K562 (cell line): ENCODE data around the gene TPI1. TPM values are rescaled to one million over a fixed set of nuclear protein-coding genes. Genes with fewer than 3 reads are reported as not detected.
A peak's percentile ranks its signal among the peaks of the same experiment; 100 is the strongest.

Experiments used
- ATAC-seq: fragments of 200-7000 bp; cut with Tn5 transposase; 3 replicates; pipeline ENCODE4 v1.9.1; 2020; ENCODE audit warnings: moderate library complexity
- BruUV-seq: library from RNA; stranded (reverse); fragments of 400-500 nt; replicated peaks from 2 replicates; lab custom pipeline; 2021; lab: Mats Ljungman, UMichigan
- CTCF ChIA-PET: fragments of 300-600 bp; formaldehyde crosslinking; extraction: SDS; loops from one replicate; lab custom pipeline; 2021; ENCODE audit warnings: low intra/inter-chr PET ratio; lab: Yijun Ruan, JAX
- POLR2A ChIA-PET: fragments of 300-600, 350-650 bp; sonication (Branson Sonifier 250); formaldehyde crosslinking; extraction: SDS; loops from one replicate; lab custom pipeline; 2021; ENCODE audit warnings: antibody characterized with exemption, inconsistent platforms; lab: Yijun Ruan, JAX
- DNase-seq, 4 experiments: peaks; one replicate each; pipeline versions ENCODE4 v3.0.0 to v3.0.0-alpha.2; 2011 to 2018; ENCODE audit warnings: low spot score in 3 of 4, mixed read lengths in 3 of 4; ENCODE audit errors: extremely low read depth in 1 of 4
- FAIRE-seq: peaks from 2 replicates; lab custom pipeline; 2011; peaks lifted over from hg19 to GRCh38; lab: Jason Lieb, UNC
- H2AFZ ChIP-seq: 2 replicates; pipeline ENCODE4 v1.6.0; 2011; ENCODE audit warnings: low read depth, low read length, control low read depth, inconsistent platforms
- H3K27ac ChIP-seq: fragments of 200-600 bp; 3 replicates; pipeline ENCODE4 v1.8.0; 2011; ENCODE audit warnings: low read depth, mild to moderate bottlenecking, control low read depth, inconsistent platforms, low read length, moderate library complexity, mixed read lengths; ENCODE audit errors: extremely low read depth
- H3K27me3 ChIP-seq, 2 experiments: fragments of 300-600 bp in 1 of 2; 2 replicates in 1 of 2; 3 replicates in 1 of 2; pipeline versions ENCODE4 v1.6.0 to v1.8.0; 2011; ENCODE audit warnings: inconsistent platforms in 2 of 2, low read length in 2 of 2, mild to moderate bottlenecking in 1 of 2, mixed read lengths in 1 of 2, moderate library complexity in 1 of 2; ENCODE audit not compliant: control insufficient read depth in 2 of 2, insufficient read depth in 2 of 2
- H3K36me3 ChIP-seq: fragments of 300-600 bp; 3 replicates; pipeline ENCODE4 v1.8.0; 2011; ENCODE audit warnings: mild to moderate bottlenecking, low read length, inconsistent platforms; ENCODE audit not compliant: control insufficient read depth, insufficient read depth
- H3K4me1 ChIP-seq, 2 experiments: fragments of 200-600 bp in 1 of 2; replicated peaks in 1 of 2; 2 replicates in 1 of 2; 3 replicates in 1 of 2; pipeline versions ENCODE4 v1.5.1 to v1.8.0; 2011; ENCODE audit warnings: inconsistent platforms in 2 of 2, low read length in 2 of 2, mild to moderate bottlenecking in 1 of 2, mixed read lengths in 1 of 2, moderate library complexity in 1 of 2; ENCODE audit not compliant: control insufficient read depth in 2 of 2, insufficient read depth in 2 of 2
- H3K4me2 ChIP-seq: 2 replicates; pipeline ENCODE4 v1.6.1; 2011; ENCODE audit warnings: low read length, control low read depth, inconsistent platforms, mixed read lengths; ENCODE audit not compliant: insufficient read depth
- H3K4me3 ChIP-seq: fragments of 200-600 bp; sonication (generic), shearing (Covaris generic); 2 replicates; pipeline ENCODE4 v1.5.1; 2016; ENCODE audit warnings: control low read depth, inconsistent platforms
- H3K79me2 ChIP-seq: fragments of 200-600 bp; 3 replicates; pipeline ENCODE4 v1.8.0; 2011; ENCODE audit warnings: low read length, inconsistent platforms; ENCODE audit not compliant: control insufficient read depth, insufficient read depth
- H3K9ac ChIP-seq, 2 experiments: 2 replicates each; pipeline versions ENCODE4 v1.6.0 to v1.6.1; 2011; ENCODE audit warnings: low read depth in 2 of 2, low read length in 2 of 2, control low read depth in 1 of 2, inconsistent platforms in 1 of 2, mild to moderate bottlenecking in 1 of 2, mixed read lengths in 1 of 2; ENCODE audit not compliant: insufficient read depth in 1 of 2
- H3K9me1 ChIP-seq: one replicate; pipeline ENCODE4 v1.6.0; 2011; ENCODE audit warnings: inconsistent platforms, mild to moderate bottlenecking, low read length, moderate library complexity; ENCODE audit not compliant: control insufficient read depth, insufficient read depth
- H3K9me3 ChIP-seq: replicated peaks from 2 replicates; pipeline ENCODE4 v1.5.1; 2011; ENCODE audit warnings: low read depth, low read length, inconsistent platforms; ENCODE audit not compliant: control insufficient read depth, insufficient read depth
- H4K20me1 ChIP-seq: replicated peaks from 2 replicates; pipeline ENCODE4 v1.6.1; 2011; ENCODE audit warnings: low read length, inconsistent platforms, mixed read lengths; ENCODE audit not compliant: control insufficient read depth, insufficient read depth
- CC2D1A ChIP-seq: fragments of 450-650 bp; IDR thresholded peaks from 2 replicates; pipeline ENCODE4 v1.6.1; 2017; ENCODE audit warnings: mild to moderate bottlenecking
- GTF2A2 ChIP-seq: IDR thresholded peaks from 2 replicates; pipeline ENCODE4 v1.6.1; 2016; ENCODE audit warnings: mild to moderate bottlenecking, missing genetic modification characterization, missing compliant biosample characterization
- ZNF263 ChIP-seq: sonication (generic); formaldehyde crosslinking; IDR thresholded peaks from 2 replicates; pipeline ENCODE4 v1.8.0; 2022; ENCODE audit warnings: mild to moderate bottlenecking, missing genetic modification reagents, borderline replicate concordance
- ZNF696 ChIP-seq: fragments of 250-450 bp; sonication (Bioruptor Pico); conservative IDR thresholded peaks from 2 replicates; pipeline ENCODE4 v1.4.0; 2020; ENCODE audit warnings: mild to moderate bottlenecking, moderate library complexity
- WGBS: fragments of 100-300 bp; shearing (Covaris generic); methylation state at CpG from one replicate; pipeline ENCODE4 v1.1.6; 2016; ENCODE audit warnings: low coverage, mixed read lengths; ENCODE audit not compliant: insufficient coverage; ENCODE audit errors: missing lambda C conversion rate; 5-methylcytosine and 5-hydroxymethylcytosine counted together
- in situ Hi-C: fragments of 300-500 bp; cut with MboI; formaldehyde crosslinking; loops from 4 replicates; pipeline ENCODE4 v1.15.0; 2018; ENCODE audit warnings: inconsistent platforms, mixed read lengths
- intact Hi-C: fragments of 100-400 bp; cut with micrococcal nuclease; formaldehyde crosslinking; loops from 2 replicates; pipeline ENCODE4 v1.14.2; 2022
- polyA plus RNA-seq, 8 experiments: library from polyadenylated mRNA; depleted of rRNA in 4 of 8; stranded (reverse) in 5 of 8; unstranded in 3 of 8; fragments of >200 nt; fragmentation: Nextera tagmentation in 2 of 8; fragmentation: Illumina TruSeq in 1 of 8; extraction: Ambion mirVana in 2 of 8; extraction: Trizol in 1 of 8; gene quantifications; 2 replicates each; pipeline versions ENCODE4 v1.2.1 to v1.2.3, GENCODE V29; 2011 to 2014; ENCODE audit warnings: inconsistent platforms in 1 of 8, missing spikeins in 1 of 8
- total RNA-seq, 7 experiments: library from RNA; depleted of rRNA in 6 of 7; stranded (reverse); fragments of >200 nt in 6 of 7; fragmentation: Illumina TruSeq in 2 of 7; extraction: Trizol in 2 of 7; gene quantifications; 2 replicates each; pipeline versions ENCODE4 v1.2.1 to v1.2.3, GENCODE V29; 2011 to 2021; ENCODE audit warnings: low replicate concordance in 1 of 7

The TPI1 gene
- total and polyA plus RNA-seq, 9 of the 15 experiments (the other 6 are each of a cell fraction or from before 2014, with no cell fraction given), result 662 to 4,971 (median 892) TPM

DNA sequence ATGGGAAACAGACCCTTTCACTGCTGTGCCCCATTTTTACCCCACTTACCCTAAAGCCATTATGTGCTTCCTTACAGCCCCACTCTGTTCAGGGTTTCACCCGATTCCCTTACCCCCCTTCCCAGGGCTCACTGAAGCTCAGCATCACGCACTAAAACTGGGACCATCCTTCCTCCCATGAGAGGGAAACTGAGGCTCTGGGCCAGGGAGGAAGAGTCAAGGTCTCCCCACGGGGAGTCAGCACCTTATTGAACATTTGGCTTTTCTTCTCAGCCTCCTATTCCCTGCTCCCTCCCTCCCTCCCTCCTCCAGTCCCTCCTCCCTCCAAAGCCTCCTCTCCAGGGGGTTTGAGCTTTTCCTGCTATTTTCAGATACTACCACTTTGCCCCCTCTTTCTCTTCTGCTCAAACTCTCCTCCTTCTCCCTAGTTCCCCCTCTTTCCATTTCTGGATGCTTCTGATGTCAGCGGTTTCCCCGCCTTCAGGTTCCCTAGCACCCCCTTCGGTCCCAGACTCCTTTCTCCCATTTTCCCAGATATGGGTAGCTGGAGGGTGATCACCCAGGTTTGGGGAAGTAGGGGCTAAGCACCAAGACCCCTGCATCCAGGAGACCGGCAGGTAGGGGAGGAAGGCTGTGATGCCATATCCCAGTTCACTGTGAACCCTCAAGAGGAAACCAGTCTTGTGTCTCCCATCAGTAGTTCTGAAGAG lies 44.8 kb upstream of the TPI1 start:
- Histone ChIP-seq H3K9ac (no peak overlapping the region), H3K4me2 (no peak overlapping the region), H3K9me3 (no peaks in the 10 kb centered on the region), H3K27ac (no peak overlapping the region), H3K4me3 (no peak overlapping the region), H2AFZ (no peak overlapping the region), H3K27me3 (peaks cover 0 to 4% of the 10 kb centered on the region in 2 experiments; a peak in 2 of 5 replicates), H3K36me3 (no peaks in the 10 kb centered on the region), H4K20me1 (no peaks in the 10 kb centered on the region), H3K79me2 (no peaks in the 10 kb centered on the region; the same call in 2 of the 3 replicates), H3K9me1 (no peaks in the 10 kb centered on the region), H3K4me1 (peaks cover 14 to 34% of the 10 kb centered on the region in 2 experiments; a peak in 4 of 5 replicates)
- peak; percentile 80 for TF ChIP-seq ZNF263 (CRISPR knock-in tag)
- no peak for TF ChIP-seq ZNF696 (CRISPR knock-in tag)
- no peak for TF ChIP-seq CC2D1A
- TF ChIP-seq GTF2A2 (tag), result no peak
- 6% methylated on average over 2 of the region's 7 CpGs for WGBS
- ChIA-PET POLR2A (interaction anchor here (1.0 kb wide), 1 partner anchor 10 kb away, joined by 3 read pairs; no protein-coding TSS in a partner anchor), CTCF (interaction anchor here (1.3 kb wide), 1 partner anchor 69 kb away, joined by 3 read pairs; no protein-coding TSS in a partner anchor)
- ATAC-seq (no peak), DNase-seq (no peak), FAIRE-seq (no peak)
- in situ Hi-C loops (no loop called here), intact Hi-C loops (loop anchor here (10.0 kb wide), 2 partner anchors 208 to 268 kb away; partner anchors contain the start of gene IFFO1)
- BruUV-seq, result no TSS peak
